Smooth muscle cell (in vitro differentiated cells): ENCODE results near the gene GALNT9. TPM values are rescaled to one million over a fixed set of nuclear protein-coding genes. Genes with fewer than 3 reads are reported as not detected.

Experiments used
- DNase-seq: peaks from one replicate; lab custom pipeline; 2025; ENCODE audit not compliant: unreplicated experiment; lab: John Stamatoyannopoulos, UW
- H2AFZ ChIP-seq: fragments of 200-600 bp; sonication (generic); 2 replicates; pipeline ENCODE4 v1.6.0; 2016; ENCODE audit warnings: antibody characterized with exemption, low read depth, mild to moderate bottlenecking
- H3F3A ChIP-seq: fragments of 200-600 bp; sonication (generic); 2 replicates; pipeline ENCODE4 v1.6.0; 2017; ENCODE audit warnings: antibody characterized with exemption, low read depth
- H3K27ac ChIP-seq: fragments of 200-600 bp; sonication (generic); 2 replicates; pipeline ENCODE4 v1.5.1; 2016; ENCODE audit warnings: low read depth, mild to moderate bottlenecking
- H3K27me3 ChIP-seq: fragments of 200-600 bp; sonication (generic); 2 replicates; pipeline ENCODE4 v1.6.1; 2016; ENCODE audit warnings: low read depth, mild to moderate bottlenecking
- H3K36me3 ChIP-seq: fragments of 200-600 bp; sonication (generic); 2 replicates; pipeline ENCODE4 v1.5.1; 2016; ENCODE audit warnings: low read depth
- H3K4me1 ChIP-seq: fragments of 200-600 bp; sonication (generic); 2 replicates; pipeline ENCODE4 v1.5.1; 2016; ENCODE audit warnings: low read depth
- H3K4me2 ChIP-seq: fragments of 200-600 bp; sonication (generic); 2 replicates; pipeline ENCODE4 v1.6.0; 2016; ENCODE audit warnings: mild to moderate bottlenecking
- H3K4me3 ChIP-seq: fragments of 200-600 bp; sonication (generic); 2 replicates; pipeline ENCODE4 v1.5.1; 2016; ENCODE audit warnings: mild to moderate bottlenecking
- H3K79me2 ChIP-seq: fragments of 200-600 bp; sonication (generic); 2 replicates; pipeline ENCODE4 v1.6.0; 2016; ENCODE audit warnings: low read depth, mild to moderate bottlenecking
- H3K9ac ChIP-seq: fragments of 200-600 bp; sonication (generic); 2 replicates; pipeline ENCODE4 v1.6.0; 2016; ENCODE audit warnings: low read depth
- H3K9me3 ChIP-seq: fragments of 200-600 bp; sonication (generic); replicated peaks from 2 replicates; pipeline ENCODE4 v1.5.1; 2016; ENCODE audit warnings: low read depth
- H4K20me1 ChIP-seq: fragments of 200-600 bp; sonication (generic); 2 replicates; pipeline ENCODE4 v1.6.0; 2016; ENCODE audit warnings: low read depth
- CTCF ChIP-seq: fragments of 200-600 bp; sonication (generic); IDR thresholded peaks from 2 replicates; pipeline ENCODE4 v1.5.1; 2017; ENCODE audit warnings: borderline replicate concordance, mild to moderate bottlenecking, antibody characterized with exemption; ENCODE audit not compliant: insufficient read depth, poor library complexity, severe bottlenecking
- WGBS: methylation state at CpG from one replicate; pipeline ENCODE4 v1.1.7; 2016; ENCODE audit warnings: low lambda C conversion rate; 5-methylcytosine and 5-hydroxymethylcytosine counted together
- polyA plus RNA-seq: library from polyadenylated mRNA; unstranded; fragments of >200 nt; fragmentation: Nextera tagmentation; extraction: Ambion mirVana; gene quantifications from 2 replicates; pipeline ENCODE4 v1.2.1, GENCODE V29; 2016
- total RNA-seq: library from RNA; depleted of rRNA; stranded (reverse); fragments of >200 nt; gene quantifications from 2 replicates; pipeline ENCODE4 v1.2.3, GENCODE V29; 2014

Gene GALNT9
- total and polyA plus RNA-seq, 2 experiments from 2014 or later: 1.1 TPM; not detected in 1

DNA sequence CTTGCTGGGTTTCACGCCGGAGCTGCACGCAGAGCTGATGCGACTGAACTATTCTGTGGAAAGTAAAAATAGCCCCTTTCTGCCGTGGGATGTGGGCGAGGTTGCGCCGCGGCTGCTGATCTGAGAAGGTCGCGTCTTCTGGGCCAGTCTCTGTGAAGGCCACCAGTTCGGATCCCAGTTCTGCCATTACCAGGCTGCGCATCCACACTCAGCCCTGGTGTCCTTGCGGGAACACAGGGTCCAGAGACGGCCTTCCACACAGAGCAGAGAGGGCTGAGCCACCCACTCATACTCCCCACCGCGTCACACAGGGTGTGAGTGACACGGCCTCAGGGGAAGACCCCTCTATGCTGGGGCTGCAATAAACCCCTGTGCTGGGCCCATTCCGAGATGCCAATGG is 13.9 kb downstream of the GALNT9 start:
- Histone ChIP-seq H3K4me1 (no peaks in the 10 kb centered on the region), H3K9ac (no peak overlapping the region), H3F3A (no peaks in the 10 kb centered on the region), H3K9me3 (no peaks in the 10 kb centered on the region), H2AFZ (no peak overlapping the region), H3K36me3 (no peaks in the 10 kb centered on the region), H3K27me3 (peaks cover 6% of the 10 kb centered on the region), H3K4me2 (no peak overlapping the region), H4K20me1 (no peaks in the 10 kb centered on the region), H3K27ac (no peak overlapping the region), H3K4me3 (no peak overlapping the region), H3K79me2 (no peaks in the 10 kb centered on the region)
- no peak for TF ChIP-seq CTCF
- 90% methylated on average over 19 of the region's 19 CpGs for WGBS
- DNase-seq: no peak

DNA sequence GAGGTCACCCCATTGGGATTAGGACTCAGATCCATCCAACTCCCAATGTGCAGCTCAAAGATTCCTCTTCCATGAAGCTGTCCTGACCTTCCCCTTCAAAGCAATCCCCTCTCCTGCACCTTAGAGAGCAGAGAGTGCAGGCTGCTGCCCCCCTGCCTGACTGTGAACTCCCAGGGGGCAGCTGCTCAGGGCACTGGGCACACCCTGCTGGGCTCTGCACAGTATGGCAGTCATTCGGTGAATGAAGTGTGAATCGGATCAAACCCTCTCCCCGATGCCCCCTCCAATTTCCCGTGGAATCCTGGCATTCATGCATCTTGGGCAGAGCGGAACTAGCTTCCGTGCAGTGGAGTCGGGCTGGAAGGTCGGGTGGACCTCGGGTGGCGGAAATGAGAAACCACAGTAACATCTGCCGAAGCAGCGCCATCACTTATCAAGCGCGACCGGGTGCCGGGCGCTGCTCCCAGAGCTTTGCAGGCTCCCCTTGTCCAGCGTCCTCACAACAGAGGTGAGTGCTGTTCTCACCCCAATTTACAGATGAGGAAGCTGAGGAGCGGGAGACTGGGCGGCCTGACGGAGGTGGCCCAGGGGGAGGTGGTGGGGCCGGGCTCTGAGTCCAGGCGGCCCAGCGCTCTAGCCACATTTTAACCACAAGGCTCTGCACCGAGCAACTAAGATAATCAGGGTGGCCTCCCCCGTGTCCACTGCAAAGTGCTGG is 14.7 kb downstream of the GALNT9 start:
- no peaks in the 10 kb centered on the region for H3K36me3 ChIP-seq
- H2AFZ ChIP-seq: no peak overlapping the region
- H3K4me2 ChIP-seq: no peak overlapping the region
- WGBS: 91% methylated on average over 26 of the region's 26 CpGs
- TF ChIP-seq CTCF: no peak
- no peak overlapping the region for H3K4me3 ChIP-seq
- H3K4me1 ChIP-seq: no peaks in the 10 kb centered on the region
- H3F3A ChIP-seq: no peaks in the 10 kb centered on the region
- H3K27ac ChIP-seq: no peak overlapping the region
- H3K27me3 ChIP-seq: peaks cover 6% of the 10 kb centered on the region
- no peak for DNase-seq
- no peak overlapping the region for H3K9ac ChIP-seq
- H3K9me3 ChIP-seq: no peaks in the 10 kb centered on the region
- H3K79me2 ChIP-seq: no peaks in the 10 kb centered on the region
- no peaks in the 10 kb centered on the region for H4K20me1 ChIP-seq

- H3K9ac ChIP-seq: no peak overlapping the region
- H3K79me2 ChIP-seq: no peaks in the 10 kb centered on the region
- H3K4me2 ChIP-seq: no peak overlapping the region
- H3K9me3 ChIP-seq: no peaks in the 10 kb centered on the region
- no peaks in the 10 kb centered on the region for H3K36me3 ChIP-seq
- no peak overlapping the region for H3K27ac ChIP-seq
- peaks cover 6% of the 10 kb centered on the region for H3K27me3 ChIP-seq
- H3K4me3 ChIP-seq: no peak overlapping the region
- WGBS: 96% methylated on average over 2 of the region's 2 CpGs
- no peak for TF ChIP-seq CTCF
- no peaks in the 10 kb centered on the region for H3K4me1 ChIP-seq
- no peak for DNase-seq
- H2AFZ ChIP-seq: no peak overlapping the region
- H4K20me1 ChIP-seq: no peaks in the 10 kb centered on the region
- no peaks in the 10 kb centered on the region for H3F3A ChIP-seq
Observed at GRCh38 chr12:132314035-132314434, 15.4 kb downstream of the GALNT9 start.

DNA sequence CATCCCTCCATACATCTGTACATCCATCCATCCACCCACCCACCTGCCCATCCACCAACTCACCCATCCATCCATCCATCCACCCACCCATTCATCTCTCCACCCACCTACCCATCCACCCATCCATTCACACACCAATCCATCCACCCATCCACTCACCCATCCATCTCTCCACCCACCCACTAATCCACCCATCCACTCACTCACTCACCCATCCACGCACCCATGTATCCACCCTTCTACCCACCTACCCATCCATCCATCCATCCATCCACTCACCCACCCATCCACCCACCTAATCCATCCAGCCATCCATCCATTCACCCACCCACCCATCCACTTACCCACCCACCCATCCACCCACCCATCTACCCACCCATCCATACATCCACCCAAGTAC is 16.2 kb downstream of the GALNT9 start:
- 86% methylated on average over 1 of the region's 1 CpG for WGBS
- Histone ChIP-seq H3K27me3 (peaks cover 6% of the 10 kb centered on the region), H3K4me3 (no peak overlapping the region), H3K4me2 (no peak overlapping the region), H3F3A (no peaks in the 10 kb centered on the region), H3K36me3 (no peaks in the 10 kb centered on the region), H3K79me2 (no peaks in the 10 kb centered on the region), H3K9ac (no peak overlapping the region), H3K4me1 (no peaks in the 10 kb centered on the region), H3K9me3 (no peaks in the 10 kb centered on the region), H4K20me1 (no peaks in the 10 kb centered on the region), H3K27ac (no peak overlapping the region), H2AFZ (no peak overlapping the region)
- no peak for TF ChIP-seq CTCF
- no peak for DNase-seq
